HepG2 (cell line): Measurements from ENCODE around the gene ITGB6. TPM values are rescaled to one million over a fixed set of nuclear protein-coding genes. Genes with fewer than 3 reads are reported as not detected.
A peak's percentile ranks its signal among the peaks of the same experiment; 100 is the strongest.

Source experiments
- ARID4A ChIP-seq: sonication (generic); formaldehyde crosslinking; IDR thresholded peaks from 2 replicates; pipeline ENCODE4 v1.5.0; 2020; ENCODE audit warnings: mild to moderate bottlenecking, missing genetic modification reagents, borderline replicate concordance
- ATRX ChIP-seq: sonication (generic); formaldehyde crosslinking; IDR thresholded peaks from 2 replicates; pipeline ENCODE4 v1.4.0; 2020; ENCODE audit warnings: missing genetic modification reagents, borderline replicate concordance
- E2F2 ChIP-seq: sonication (generic); formaldehyde crosslinking; IDR thresholded peaks from 2 replicates; pipeline ENCODE4 v1.4.0; 2020; ENCODE audit warnings: missing genetic modification reagents, borderline replicate concordance
- ERF ChIP-seq: IDR thresholded peaks from 2 replicates; pipeline ENCODE4 v1.6.1; 2018; ENCODE audit warnings: missing biosample characterization, missing genetic modification reagents
- FOXP1 ChIP-seq, 2 experiments: fragments of 450-650 bp in 1 of 2; IDR thresholded peaks; 2 replicates each; pipeline ENCODE4 v1.6.1; 2017 to 2018; ENCODE audit warnings: antibody characterized with exemption in 1 of 2
- GATAD2A ChIP-seq: IDR thresholded peaks from 2 replicates; pipeline ENCODE4 v1.6.1; 2016
- GPBP1L1 ChIP-seq: sonication (generic); formaldehyde crosslinking; IDR thresholded peaks from 2 replicates; pipeline ENCODE4 v1.5.0; 2020; ENCODE audit warnings: mild to moderate bottlenecking, missing genetic modification reagents
- KDM5B ChIP-seq: sonication (generic); formaldehyde crosslinking; IDR thresholded peaks from 2 replicates; pipeline ENCODE4 v1.4.0; 2020; ENCODE audit warnings: missing genetic modification reagents, mild to moderate bottlenecking, borderline replicate concordance
- NCOR1 ChIP-seq: fragments of 200-600 bp; sonication (generic); IDR thresholded peaks from 2 replicates; pipeline ENCODE4 v1.7.0; 2017; ENCODE audit warnings: antibody characterized with exemption, low read length, borderline replicate concordance
- PAXIP1 ChIP-seq: sonication (generic); formaldehyde crosslinking; conservative IDR thresholded peaks from 2 replicates; pipeline ENCODE4 v1.4.0; 2020; ENCODE audit warnings: mild to moderate bottlenecking, missing genetic modification reagents, moderate library complexity
- SAP130 ChIP-seq: IDR thresholded peaks from 2 replicates; pipeline ENCODE4 v1.6.1; 2016; ENCODE audit warnings: low read depth
- TEAD3 ChIP-seq: optimal IDR thresholded peaks from 2 replicates; pipeline ENCODE3; 2016; ENCODE audit warnings: borderline replicate concordance
- ZMYM4 ChIP-seq: sonication (generic); formaldehyde crosslinking; IDR thresholded peaks from 2 replicates; pipeline ENCODE4 v1.8.1; 2023; ENCODE audit warnings: mild to moderate bottlenecking, missing genetic modification reagents
- ZNF704 ChIP-seq: sonication (generic); formaldehyde crosslinking; IDR thresholded peaks from 2 replicates; pipeline ENCODE4 v1.8.1; 2023; ENCODE audit warnings: mild to moderate bottlenecking, inconsistent platforms, moderate library complexity, missing genetic modification reagents, borderline replicate concordance
- polyA plus RNA-seq, 8 experiments: library from polyadenylated mRNA; depleted of rRNA in 3 of 8; stranded (reverse) in 7 of 8; unstranded in 1 of 8; fragments of >200 nt; fragmentation: Illumina TruSeq in 4 of 8; extraction: Trizol in 4 of 8; gene quantifications; 2 replicates each; pipeline versions ENCODE4 v1.2.1 to v1.2.3, GENCODE V29; 2011 to 2016; ENCODE audit warnings: low read depth in 4 of 8, missing spikeins in 1 of 8, mixed read lengths in 1 of 8; ENCODE audit not compliant: insufficient read depth in 1 of 8
- total RNA-seq, 5 experiments: library from RNA; depleted of rRNA; stranded (reverse); fragments of >200 nt; fragmentation: Illumina TruSeq; extraction: Trizol; gene quantifications; 2 replicates each; pipeline ENCODE4 v1.2.3, GENCODE V29; 2016; ENCODE audit warnings: low read depth in 1 of 5

Gene ITGB6
- total and polyA plus RNA-seq, 2 of the 13 experiments (the other 11 are each of a cell fraction or from before 2014, with no cell fraction given): not detected

- TF ChIP-seq ARID4A (peak; percentile 39; the same call in 1 of the 2 replicates), TEAD3 (peak; percentile 88), ERF (CRISPR knock-in tag) (no peak), GPBP1L1 (CRISPR knock-in tag) (no peak), ZMYM4 (CRISPR knock-in tag) (0 out of 2 replicates have a peak, but pooled peaks have one; percentile 40), PAXIP1 (CRISPR knock-in tag) (0 out of 2 replicates have a peak, but pooled peaks have one; percentile 18), ZNF704 (CRISPR knock-in tag) (no peak), NCOR1 (no peak), ATRX (CRISPR knock-in tag) (no peak), E2F2 (CRISPR knock-in tag) (no peak), FOXP1 (IDR thresholded peaks at IDR 0.05) (no peak), FOXP1 (CRISPR knock-in tag; IDR thresholded peaks at IDR 0.05) (peak; percentile 5; the same call in 1 of the 2 replicates), KDM5B (CRISPR knock-in tag) (0 out of 2 replicates have a peak, but pooled peaks have one; percentile 26), SAP130 (CRISPR knock-in tag) (peak; percentile 32; the same call in 1 of the 2 replicates), GATAD2A (0 out of 2 replicates have a peak, but pooled peaks have one; percentile 44)
Observed at GRCh38 chr2:160221391-160222276, 21.6 kb upstream of the ITGB6 start (continued).
